SK-N-SH (cell line): ENCODE data around the gene S100A16. TPM values are rescaled to one million over a fixed set of nuclear protein-coding genes. Genes with fewer than 3 reads are reported as not detected.

Experiments
- CTCF ChIA-PET: fragments of 300-600, 350-600 bp; formaldehyde crosslinking; extraction: SDS; loops from one replicate; lab custom pipeline; 2021; lab: Yijun Ruan, JAX
- POLR2A ChIA-PET: fragments of 350-600 bp; sonication (Branson Sonifier 250); formaldehyde crosslinking; extraction: SDS; loops from one replicate; lab custom pipeline; 2020; ENCODE audit warnings: antibody characterized with exemption, inconsistent platforms; lab: Yijun Ruan, JAX
- DNase-seq: peaks from one replicate; pipeline ENCODE4 v3.0.0; 2012
- H2AFZ ChIP-seq: fragments of 200-600 bp; sonication (generic); 2 replicates; pipeline ENCODE4 v1.8.1; 2016; ENCODE audit warnings: antibody characterized with exemption, mild to moderate bottlenecking, low read depth
- H3F3A ChIP-seq: fragments of 200-600 bp; sonication (generic); replicated peaks from 2 replicates; pipeline ENCODE3; 2016; ENCODE audit warnings: antibody characterized with exemption, mild to moderate bottlenecking; ENCODE audit not compliant: insufficient read depth
- H3K27ac ChIP-seq, 2 experiments: fragments of 200-500 bp in 1 of 2; fragments of 200-600 bp in 1 of 2; sonication (Bioruptor generic) in 1 of 2; sonication (generic), shearing (Covaris generic) in 1 of 2; 2 replicates each; pipeline versions ENCODE4 v1.5.1 to v1.6.1; 2014 to 2016; ENCODE audit warnings: low read depth in 2 of 2, inconsistent platforms in 1 of 2, low read length in 1 of 2, mild to moderate bottlenecking in 1 of 2, mixed read lengths in 1 of 2
- H3K27me3 ChIP-seq: fragments of 200-600 bp; sonication (generic), shearing (Covaris generic); 2 replicates; pipeline ENCODE4 v1.6.1; 2016; ENCODE audit warnings: mixed run types; ENCODE audit not compliant: insufficient read depth
- H3K36me3 ChIP-seq, 2 experiments: fragments of 200-500 bp in 1 of 2; fragments of 200-600 bp in 1 of 2; sonication (Bioruptor generic) in 1 of 2; sonication (generic) in 1 of 2; replicated peaks in 1 of 2; 2 replicates each; pipeline versions ENCODE3 to v1.5.1; 2014 to 2016; ENCODE audit warnings: low read length in 1 of 2, mild to moderate bottlenecking in 1 of 2; ENCODE audit not compliant: insufficient read depth in 2 of 2, control insufficient read depth in 1 of 2
- H3K4me1 ChIP-seq, 2 experiments: fragments of 200-500 bp in 1 of 2; fragments of 200-600 bp in 1 of 2; sonication (Bioruptor generic) in 1 of 2; sonication (generic), shearing (Covaris generic) in 1 of 2; 2 replicates each; pipeline versions ENCODE4 v1.5.1 to v1.6.1; 2014 to 2016; ENCODE audit warnings: low read depth in 1 of 2, low read length in 1 of 2, mixed run types in 1 of 2; ENCODE audit not compliant: insufficient read depth in 2 of 2, control insufficient read depth in 1 of 2
- H3K4me2 ChIP-seq: fragments of 200-600 bp; sonication (generic), shearing (Covaris generic); 2 replicates; pipeline ENCODE4 v1.6.1; 2017; ENCODE audit warnings: mixed run types
- H3K4me3 ChIP-seq, 2 experiments: fragments of 200-500 bp in 1 of 2; fragments of 200-600 bp in 1 of 2; sonication (Bioruptor generic) in 1 of 2; sonication (generic), shearing (Covaris generic) in 1 of 2; 2 replicates each; pipeline versions ENCODE4 v1.5.1 to v1.8.1; 2014 to 2016; ENCODE audit warnings: low read depth in 2 of 2, inconsistent platforms in 1 of 2, low read length in 1 of 2, mild to moderate bottlenecking in 1 of 2, mixed read lengths in 1 of 2, moderate library complexity in 1 of 2
- H3K79me2 ChIP-seq: fragments of 200-600 bp; sonication (generic); 2 replicates; pipeline ENCODE4 v1.8.1; 2017; ENCODE audit warnings: mild to moderate bottlenecking; ENCODE audit not compliant: insufficient read depth
- H3K9ac ChIP-seq: fragments of 200-600 bp; sonication (generic); 2 replicates; pipeline ENCODE4 v1.6.1; 2017; ENCODE audit warnings: mixed run types
- H3K9me2 ChIP-seq: fragments of 200-600 bp; sonication (generic); 2 replicates; pipeline ENCODE4 v1.6.1; 2017; ENCODE audit warnings: mixed run types
- H3K9me3 ChIP-seq: fragments of 200-600 bp; sonication (generic); 2 replicates; pipeline ENCODE4 v1.6.1; 2017; ENCODE audit warnings: mixed run types, mild to moderate bottlenecking, moderate library complexity
- H4K20me1 ChIP-seq: fragments of 200-600 bp; sonication (generic); 2 replicates; pipeline ENCODE4 v1.6.1; 2017; ENCODE audit warnings: mild to moderate bottlenecking, mixed run types; ENCODE audit not compliant: insufficient read depth
- EZH2phosphoT487 ChIP-seq: fragments of 200-600 bp; sonication (generic); IDR thresholded peaks from 2 replicates; pipeline ENCODE4 v1.6.1; 2017; ENCODE audit warnings: low read depth, mixed run types, mild to moderate bottlenecking, antibody characterized with exemption, moderate library complexity, borderline replicate concordance
- FOXJ3 ChIP-seq: sonication (generic); formaldehyde crosslinking; IDR thresholded peaks from 2 replicates; pipeline ENCODE4 v1.5.1; 2020; ENCODE audit warnings: mild to moderate bottlenecking, missing genetic modification reagents
- FOXM1 ChIP-seq: IDR thresholded peaks from 2 replicates; pipeline ENCODE4 v1.4.0; 2012; ENCODE audit warnings: low read depth, mild to moderate bottlenecking
- JUND ChIP-seq: IDR thresholded peaks from 2 replicates; pipeline ENCODE4 v1.4.0; 2012
- MAX ChIP-seq: IDR thresholded peaks from 2 replicates; pipeline ENCODE4 v1.4.0; 2012; ENCODE audit warnings: low read depth
- MXI1 ChIP-seq: IDR thresholded peaks from 2 replicates; pipeline ENCODE4 v1.6.1; 2012; ENCODE audit warnings: mild to moderate bottlenecking, low read depth, low read length, improper control_type of control experiment
- NFIC ChIP-seq: IDR thresholded peaks from 2 replicates; pipeline ENCODE4 v1.4.0; 2012; ENCODE audit warnings: borderline replicate concordance
- POLR2AphosphoS5 ChIP-seq: IDR thresholded peaks from 2 replicates; pipeline ENCODE4 v1.6.1; 2012; ENCODE audit warnings: low read depth, low read length
- RFX5 ChIP-seq: IDR thresholded peaks from 2 replicates; pipeline ENCODE4 v1.6.1; 2012; ENCODE audit warnings: mild to moderate bottlenecking, improper control_type of control experiment, low read length
- TEAD4 ChIP-seq: IDR thresholded peaks from 2 replicates; pipeline ENCODE4 v1.4.0; 2012; ENCODE audit warnings: mild to moderate bottlenecking, borderline replicate concordance; ENCODE audit not compliant: insufficient read depth
- YY1 ChIP-seq: IDR thresholded peaks from 2 replicates; pipeline ENCODE4 v1.4.0; 2012; ENCODE audit warnings: low read depth, mild to moderate bottlenecking
- WGBS: methylation state at CpG from one replicate; pipeline ENCODE4 v1.1.6; 2017; ENCODE audit warnings: low lambda C conversion rate; 5-methylcytosine and 5-hydroxymethylcytosine counted together
- polyA plus RNA-seq, 3 experiments: library from polyadenylated mRNA; depleted of rRNA; stranded (reverse); fragments of >200 nt; gene quantifications; 2 replicates each; pipeline ENCODE4 v1.2.3, GENCODE V29; 2012

S100A16 gene
- polyA plus RNA-seq, 1 of the 3 experiments (the other 2 are of a cell fraction), result 512 TPM

- POLR2A ChIA-PET, result interaction anchor here (1.0 to 1.9 kb wide), 2 partner anchors 26 to 331 kb away, joined by 4 to 8 read pairs; partner anchors contain the start of genes CHTOP and RPS27
- H3K27ac ChIP-seq, result no peak overlapping the region
- no peak for DNase-seq
Observed at GRCh38 chr1:153659656-153660055, 46.7 kb upstream of the S100A16 start.

GRCh38 chr1:153659175-153659534 is 46.2 kb upstream of the S100A16 start:
- no peaks in the 10 kb centered on the region for H3K9me3 ChIP-seq
- peak overlapping the region; percentile 97 for H2AFZ ChIP-seq
- H4K20me1 ChIP-seq, result no peaks in the 10 kb centered on the region
- WGBS, result 15% methylated on average over 8 of the region's 8 CpGs
- H3K4me3 ChIP-seq, result peak overlapping the region; percentile 60 to 92
- peak overlapping the region; percentile 80 for H3K9ac ChIP-seq
- peak overlapping the region; percentile 58 to 83; a peak in 2 of 4 replicates for H3K27ac ChIP-seq
- no peak for DNase-seq
- peak overlapping the region; percentile 94 for H3K4me2 ChIP-seq
- no peaks in the 10 kb centered on the region for H3K27me3 ChIP-seq
- H3K4me1 ChIP-seq, result peaks cover 0 to 5% of the 10 kb centered on the region in 2 experiments; a peak in 1 of 4 replicates
- H3K9me2 ChIP-seq, result no peaks in the 10 kb centered on the region
- peaks cover 32 to 35% of the 10 kb centered on the region in 2 experiments for H3K36me3 ChIP-seq
- TF ChIP-seq MAX (no peak), FOXJ3 (CRISPR knock-in tag) (no peak)
- peaks cover 36% of the 10 kb centered on the region for H3F3A ChIP-seq
- peaks cover 23% of the 10 kb centered on the region for H3K79me2 ChIP-seq
- ChIA-PET POLR2A (interaction anchor here (0.9 to 1.9 kb wide), 3 partner anchors 25 to 331 kb away, joined by 3 to 8 read pairs (median 4); partner anchors contain the start of genes CHTOP and RPS27), CTCF (interaction anchor here (0.6 to 1.4 kb wide), 5 partner anchors 8 to 18 kb away, joined by 3 read pairs; no protein-coding TSS in a partner anchor)

More at GRCh38 chr1:153659656-153660055, 46.7 kb upstream of the S100A16 start:
- WGBS, result 80% methylated on average over 9 of the region's 9 CpGs
- CTCF ChIA-PET, result interaction anchor here (0.6 to 1.4 kb wide), 4 partner anchors 10 to 18 kb away, joined by 3 read pairs; no protein-coding TSS in a partner anchor
- Histone ChIP-seq H3K9me2 (no peaks in the 10 kb centered on the region), H3K27me3 (no peaks in the 10 kb centered on the region), H3K4me2 (peak overlapping the region; percentile 94), H3K4me1 (peaks cover 0 to 5% of the 10 kb centered on the region in 2 experiments; a peak in 1 of 4 replicates), H3K9ac (peak overlapping the region; percentile 80), H4K20me1 (no peaks in the 10 kb centered on the region), H3F3A (peaks cover 41% of the 10 kb centered on the region), H2AFZ (no peak overlapping the region), H3K4me3 (peak overlapping the region; percentile 60 to 92), H3K9me3 (no peaks in the 10 kb centered on the region), H3K36me3 (peaks cover 36 to 40% of the 10 kb centered on the region in 2 experiments), H3K79me2 (peaks cover 23% of the 10 kb centered on the region)
- TF ChIP-seq EZH2phosphoT487, result no peak
- TF ChIP-seq POLR2AphosphoS5, result no peak
- TF ChIP-seq MXI1, result no peak
- TF ChIP-seq NFIC, result no peak
- no peak for TF ChIP-seq YY1
- TF ChIP-seq JUND, result no peak
- TF ChIP-seq FOXM1, result no peak
- no peak for TF ChIP-seq TEAD4
- TF ChIP-seq RFX5, result no peak
- no peak for TF ChIP-seq MAX
